HepG2 (cell line): ENCODE data around the gene CCDC50. TPM values are rescaled to one million over a fixed set of nuclear protein-coding genes. Genes with fewer than 3 reads are reported as not detected.

Source experiments
- ATF2 ChIP-seq: sonication (generic); formaldehyde crosslinking; IDR thresholded peaks from 2 replicates; pipeline ENCODE4 v1.4.0; 2020; ENCODE audit warnings: missing genetic modification reagents
- BCL6 ChIP-seq: IDR thresholded peaks from 2 replicates; pipeline ENCODE4 v1.6.1; 2016; ENCODE audit warnings: missing genetic modification reagents, missing compliant biosample characterization
- EP300 ChIP-seq, 3 experiments: sonication (generic) in 1 of 3; formaldehyde crosslinking in 1 of 3; IDR thresholded peaks; 2 replicates each; pipeline versions ENCODE4 v1.5.1 to v1.6.1; 2011 to 2020; ENCODE audit warnings: low read depth in 2 of 3, low read length in 2 of 3, borderline replicate concordance in 1 of 3, improper control_type of control experiment in 1 of 3, mild to moderate bottlenecking in 1 of 3, missing genetic modification reagents in 1 of 3, moderate library complexity in 1 of 3
- FOXK1 ChIP-seq: sonication (generic); formaldehyde crosslinking; IDR thresholded peaks from 2 replicates; pipeline ENCODE4 v1.4.0; 2020; ENCODE audit warnings: low read depth, missing genetic modification reagents, borderline replicate concordance
- HDAC2 ChIP-seq: sonication (generic); formaldehyde crosslinking; IDR thresholded peaks from 2 replicates; pipeline ENCODE4 v1.4.0; 2020; ENCODE audit warnings: missing genetic modification reagents
- HMG20A ChIP-seq: IDR thresholded peaks from 2 replicates; pipeline ENCODE4 v1.6.1; 2016; ENCODE audit warnings: borderline replicate concordance
- HNRNPUL1 ChIP-seq: fragments of 200-400 bp; formaldehyde crosslinking; IDR thresholded peaks from 2 replicates; pipeline ENCODE4 v1.6.1; 2017; ENCODE audit warnings: low read depth, mild to moderate bottlenecking, low read length, moderate library complexity
- KLF16 ChIP-seq, 2 experiments: sonication (generic) in 1 of 2; formaldehyde crosslinking in 1 of 2; IDR thresholded peaks; 2 replicates each; pipeline versions ENCODE4 v1.6.1 to v1.8.0; 2016 to 2023; ENCODE audit warnings: missing genetic modification reagents in 2 of 2, missing compliant biosample characterization in 1 of 2
- MIXL1 ChIP-seq: IDR thresholded peaks from 2 replicates; pipeline ENCODE4 v1.6.1; 2016
- NCOA2 ChIP-seq: sonication (generic); formaldehyde crosslinking; IDR thresholded peaks from 2 replicates; pipeline ENCODE4 v1.8.0; 2022; ENCODE audit warnings: inconsistent platforms
- POGZ ChIP-seq: sonication (generic); formaldehyde crosslinking; IDR thresholded peaks from 2 replicates; pipeline ENCODE4 v1.4.0; 2020; ENCODE audit warnings: mild to moderate bottlenecking, missing genetic modification reagents
- RARA ChIP-seq: IDR thresholded peaks from 2 replicates; pipeline ENCODE4 v1.6.1; 2016; ENCODE audit warnings: missing genetic modification reagents, missing compliant biosample characterization
- SMYD3 ChIP-seq: sonication (generic); formaldehyde crosslinking; IDR thresholded peaks from 2 replicates; pipeline ENCODE4 v1.8.1; 2023; ENCODE audit warnings: mild to moderate bottlenecking, missing genetic modification reagents
- THAP11 ChIP-seq: IDR thresholded peaks from 2 replicates; pipeline ENCODE4 v1.6.1; 2016; ENCODE audit warnings: missing biosample characterization, missing genetic modification reagents
- ZMYM4 ChIP-seq: sonication (generic); formaldehyde crosslinking; IDR thresholded peaks from 2 replicates; pipeline ENCODE4 v1.8.1; 2023; ENCODE audit warnings: mild to moderate bottlenecking, missing genetic modification reagents
- ZNF256 ChIP-seq: sonication (generic); formaldehyde crosslinking; conservative IDR thresholded peaks from 2 replicates; pipeline ENCODE4 v1.4.0; 2020; ENCODE audit warnings: missing genetic modification reagents
- ZNF30 ChIP-seq: sonication (generic); formaldehyde crosslinking; IDR thresholded peaks from 2 replicates; pipeline ENCODE4 v1.5.0; 2020; ENCODE audit warnings: mild to moderate bottlenecking, missing genetic modification reagents
- ZNF7 ChIP-seq: IDR thresholded peaks from 2 replicates; pipeline ENCODE4 v1.6.1; 2016; ENCODE audit warnings: missing biosample characterization, missing genetic modification reagents
- ZNF749 ChIP-seq: sonication (generic); formaldehyde crosslinking; IDR thresholded peaks from 2 replicates; pipeline ENCODE4 v1.8.0; 2022; ENCODE audit warnings: mild to moderate bottlenecking, missing genetic modification reagents, moderate library complexity, borderline replicate concordance
- ZNF781 ChIP-seq: sonication (generic); formaldehyde crosslinking; IDR thresholded peaks from 2 replicates; pipeline ENCODE4 v1.5.1; 2020; ENCODE audit warnings: borderline replicate concordance, mild to moderate bottlenecking, missing genetic modification reagents; ENCODE audit errors: not compliant biosample characterization
- polyA plus RNA-seq, 8 experiments: library from polyadenylated mRNA; depleted of rRNA in 3 of 8; stranded (reverse) in 7 of 8; unstranded in 1 of 8; fragments of >200 nt; fragmentation: Illumina TruSeq in 4 of 8; extraction: Trizol in 4 of 8; gene quantifications; 2 replicates each; pipeline versions ENCODE4 v1.2.1 to v1.2.3, GENCODE V29; 2011 to 2016; ENCODE audit warnings: low read depth in 4 of 8, missing spikeins in 1 of 8, mixed read lengths in 1 of 8; ENCODE audit not compliant: insufficient read depth in 1 of 8
- total RNA-seq, 5 experiments: library from RNA; depleted of rRNA; stranded (reverse); fragments of >200 nt; fragmentation: Illumina TruSeq; extraction: Trizol; gene quantifications; 2 replicates each; pipeline ENCODE4 v1.2.3, GENCODE V29; 2016; ENCODE audit warnings: low read depth in 1 of 5
- TF ChIP-seq, protein P1 (sequence below): sonication (generic); formaldehyde crosslinking; IDR thresholded peaks from 2 replicates; pipeline ENCODE4 v1.5.0; 2020; ENCODE audit warnings: missing genetic modification reagents

CCDC50 gene
- total and polyA plus RNA-seq, 2 of the 13 experiments (the other 11 are each of a cell fraction or from before 2014, with no cell fraction given), result 47.6 to 66.4 TPM

DNA sequence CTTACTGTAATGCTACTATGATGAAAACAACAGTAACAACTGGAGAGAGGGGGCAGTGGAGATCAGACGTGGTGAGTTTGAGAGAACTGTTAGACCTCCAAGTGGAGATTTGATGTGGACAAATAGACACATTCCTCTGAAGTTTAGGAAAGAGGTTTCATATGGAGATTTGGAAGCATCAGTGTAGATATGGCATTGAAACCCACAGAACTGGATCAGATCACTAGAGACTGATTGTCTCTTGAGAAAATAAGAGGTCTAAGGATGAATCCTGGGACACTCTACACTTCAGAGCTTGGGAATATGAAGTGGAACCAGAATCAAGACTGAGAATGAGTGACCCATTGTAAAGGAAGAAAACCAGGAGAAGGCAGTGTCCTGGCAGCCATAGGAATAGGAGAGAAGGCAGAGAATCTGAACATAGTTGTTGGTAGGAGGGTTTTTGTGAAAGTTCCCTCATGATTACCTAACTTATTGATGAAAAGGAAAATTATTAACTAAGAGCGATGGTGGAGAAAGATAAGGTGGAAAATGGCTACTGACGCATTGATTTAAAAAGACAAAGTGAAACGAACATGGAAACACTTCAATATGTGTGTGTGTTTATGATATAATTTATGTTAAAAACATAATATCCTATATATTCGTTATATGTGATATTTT, 102.1 kb downstream of the CCDC50 start (continued):
- TF ChIP-seq BCL6 (CRISPR knock-in tag) (0 out of 2 replicates have a peak, but pooled peaks have one; percentile 28), ZMYM4 (CRISPR knock-in tag) (peak; percentile 66; the same call in 1 of the 2 replicates), ZNF749 (CRISPR knock-in tag) (no peak), ZNF256 (CRISPR knock-in tag) (no peak), ZNF781 (CRISPR knock-in tag) (no peak), ATF2 (CRISPR knock-in tag) (0 out of 2 replicates have a peak, but pooled peaks have one; percentile 27), RARA (CRISPR knock-in tag) (peak; percentile 48; the same call in 1 of the 2 replicates), ZNF30 (CRISPR knock-in tag) (no peak), FOXK1 (CRISPR knock-in tag) (0 out of 2 replicates have a peak, but pooled peaks have one; percentile 53), KLF16 (CRISPR knock-in tag; IDR thresholded peaks at IDR 0.05) (peak in 1 of 2 experiments; percentile 59; a peak in 1 of 4 replicates), THAP11 (CRISPR knock-in tag) (0 out of 2 replicates have a peak, but pooled peaks have one; percentile 25), EP300 (IDR thresholded peaks at IDR 0.05; ENCODE audit: low read depth in 2 of 2, low read length in 2 of 2) (peak in 1 of 2 experiments; percentile 31; a peak in 1 of 4 replicates), EP300 (CRISPR knock-in tag; IDR thresholded peaks at IDR 0.05; ENCODE audit: borderline replicate concordance) (no peak), SMYD3 (no peak), HDAC2 (peak; percentile 28; the same call in 1 of the 2 replicates), POGZ (peak; percentile 55; the same call in 1 of the 2 replicates), MIXL1 (CRISPR knock-in tag) (peak; percentile 60; the same call in 1 of the 2 replicates), NCOA2 (CRISPR knock-in tag) (peak; percentile 42; the same call in 1 of the 2 replicates), HMG20A (CRISPR knock-in tag) (peak; percentile 73; the same call in 1 of the 2 replicates), ZNF7 (CRISPR knock-in tag) (no peak), HNRNPUL1 (no peak)
- TF ChIP-seq, protein P1, sequence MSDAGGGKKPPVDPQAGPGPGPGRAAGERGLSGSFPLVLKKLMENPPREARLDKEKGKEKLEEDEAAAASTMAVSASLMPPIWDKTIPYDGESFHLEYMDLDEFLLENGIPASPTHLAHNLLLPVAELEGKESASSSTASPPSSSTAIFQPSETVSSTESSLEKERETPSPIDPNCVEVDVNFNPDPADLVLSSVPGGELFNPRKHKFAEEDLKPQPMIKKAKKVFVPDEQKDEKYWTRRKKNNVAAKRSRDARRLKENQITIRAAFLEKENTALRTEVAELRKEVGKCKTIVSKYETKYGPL (CRISPR knock-in tag), result peak; percentile 26; the same call in 1 of the 2 replicates
